Stimulated activated CD4-positive, alpha-beta T cell treated with anti-CD3 and anti-CD28 coated beads, Interleukin-12 subunit alpha, Interleukin-12 subunit beta, amount 100 ng/mL, for 24 hours (primary cell): ENCODE measurements around the gene FAM131C.
"Not testable (repeated sequence)": the region's sequence is repeated elsewhere in the genome, so short reads cannot be mapped to it uniquely, and the experiment has no call there.

Source experiments
- DNase-seq, 2 experiments: peaks; one replicate each; pipeline ENCODE4 v3.0.0-alpha.2; 2020; ENCODE audit warnings: low read depth in 2 of 2

The FAM131C gene

GRCh38 chr1:16061266-16061665, 12.2 kb downstream of the FAM131C start:
- no peak for DNase-seq

GRCh38 chr1:16058394-16059120, 14.9 kb downstream of the FAM131C start:
- DNase-seq, result not testable (repeated sequence)

GRCh38 chr1:16057314-16057915, 16.0 kb downstream of the FAM131C start:
- DNase-seq, result not testable (repeated sequence)

- not testable (repeated sequence) for DNase-seq
Observed at GRCh38 chr1:16056521-16056912, 16.9 kb downstream of the FAM131C start.

- DNase-seq, result peak; percentile 77 to 91
Observed at GRCh38 chr1:16055613-16056520, 17.6 kb downstream of the FAM131C start.

GRCh38 chr1:16054598-16055540, 18.6 kb downstream of the FAM131C start:
- DNase-seq, result no peak

GRCh38 chr1:16053781-16054502, 19.5 kb downstream of the FAM131C start:
- no peak for DNase-seq

GRCh38 chr1:16051949-16052348, 21.5 kb downstream of the FAM131C start:
- not testable (repeated sequence) for DNase-seq

- no peak for DNase-seq
Observed at GRCh38 chr1:16051039-16051438, 22.4 kb downstream of the FAM131C start.

GRCh38 chr1:16050328-16050727, 23.1 kb downstream of the FAM131C start:
- DNase-seq, result no peak

GRCh38 chr1:16048573-16049189, 24.8 kb downstream of the FAM131C start:
- peak in 1 of 2 experiments; percentile 20 for DNase-seq

- DNase-seq, result no peak
Observed at GRCh38 chr1:16047791-16048475, 25.5 kb downstream of the FAM131C start.

- DNase-seq, result no peak
Observed at GRCh38 chr1:16046842-16047241, 26.6 kb downstream of the FAM131C start.

GRCh38 chr1:16043950-16044349, 29.5 kb downstream of the FAM131C start:
- DNase-seq, result no peak

- DNase-seq, result no peak
Observed at GRCh38 chr1:16043521-16043920, 29.9 kb downstream of the FAM131C start, which contains the start of gene CLCNKB. TSS of gene CLCNKB (plus strand) at chr1:16043782. CDS start at chr1:16044493, 711 bp downstream.

GRCh38 chr1:16042654-16043053, 30.8 kb downstream of the FAM131C start:
- not testable (repeated sequence) for DNase-seq

GRCh38 chr1:16042096-16042495, 31.4 kb downstream of the FAM131C start:
- no peak for DNase-seq

GRCh38 chr1:16041200-16041599, 32.3 kb downstream of the FAM131C start:
- no peak for DNase-seq

GRCh38 chr1:16039871-16040270, 33.6 kb downstream of the FAM131C start:
- not testable (repeated sequence) for DNase-seq

GRCh38 chr1:16038620-16038912, 34.9 kb downstream of the FAM131C start:
- no peak for DNase-seq
